ENCODE data around the gene SYDE2.

Gene SYDE2

DNA sequence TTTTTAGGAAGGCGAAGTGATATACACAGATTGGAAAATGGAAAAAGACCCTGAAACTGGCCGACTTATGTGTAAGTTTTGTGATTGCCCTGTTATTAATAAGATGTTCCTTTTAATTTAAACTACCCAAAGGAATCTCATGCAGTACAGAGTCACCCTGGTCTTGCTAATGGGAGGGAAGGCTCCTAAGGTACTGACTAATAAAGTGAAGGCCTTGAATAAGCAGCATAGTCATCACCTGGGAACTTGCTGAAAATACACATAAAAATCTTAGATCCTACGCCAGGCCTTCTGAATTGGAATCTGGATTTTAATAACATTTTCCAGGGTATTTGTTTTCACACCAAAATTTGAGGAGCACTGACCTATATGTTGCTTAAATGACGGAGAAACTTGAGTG lies 79.1 kb downstream of the SYDE2 start:
- DNase-seq: no peak

DNA sequence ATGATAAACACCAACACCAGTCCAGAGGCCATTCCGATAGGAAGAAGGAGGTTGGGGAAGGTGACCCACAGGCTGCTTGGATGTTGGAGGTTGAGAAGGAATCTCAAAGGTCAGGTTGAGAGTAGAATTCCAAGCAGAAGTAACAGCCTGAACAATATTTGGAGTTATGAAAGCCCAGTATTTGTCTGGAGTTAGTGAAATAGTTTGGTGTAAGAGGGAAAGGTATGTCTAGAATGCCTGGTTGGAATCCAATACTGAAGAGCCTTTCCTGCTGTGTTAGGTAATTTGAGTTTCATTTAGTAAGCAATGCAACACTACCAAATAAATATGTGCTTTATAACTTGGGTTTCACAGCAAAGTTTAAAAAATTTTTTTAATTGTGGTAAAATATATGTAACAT lies 82.1 kb downstream of the SYDE2 start:
- DNase-seq: no peak

DNA sequence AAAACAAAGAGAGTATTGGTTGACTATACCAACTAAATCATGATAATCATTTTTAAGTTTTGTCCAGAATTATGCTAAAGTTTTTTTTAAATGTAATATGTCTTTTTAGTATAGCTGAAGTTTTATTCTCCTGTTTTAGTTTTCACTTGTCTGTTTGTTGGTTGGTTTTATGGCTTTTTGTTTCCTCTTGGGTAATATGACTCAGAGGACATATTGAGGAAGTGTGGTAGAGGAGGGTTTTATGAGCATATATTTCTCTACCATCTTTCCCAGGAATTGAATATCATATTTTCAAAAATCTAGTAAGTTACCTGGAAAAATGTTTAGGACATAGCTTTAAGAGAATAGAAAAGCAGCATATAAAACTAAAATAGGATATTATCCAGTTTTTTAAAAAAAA lies 84.0 kb downstream of the SYDE2 start:
- DNase-seq: no peak

DNA sequence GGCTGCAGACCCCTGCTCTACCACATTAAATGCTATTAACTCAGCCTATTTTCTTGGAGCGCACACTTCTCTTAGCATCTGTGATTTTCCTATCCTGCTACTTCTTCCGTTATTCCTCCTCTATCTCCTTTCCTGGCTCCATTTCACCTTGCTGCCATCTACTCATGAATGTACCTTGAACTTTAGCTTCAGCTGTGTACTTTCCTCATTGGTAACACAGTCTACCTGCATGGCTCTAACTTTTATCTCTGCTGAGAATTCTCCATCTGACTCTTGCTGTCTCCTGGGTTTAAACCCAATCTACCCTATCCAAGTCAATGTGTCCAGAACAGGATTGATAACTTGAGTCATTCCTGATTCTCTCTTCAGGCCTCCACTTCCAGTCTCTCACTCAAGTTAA lies 84.9 kb downstream of the SYDE2 start:
- DNase-seq: no peak

DNA sequence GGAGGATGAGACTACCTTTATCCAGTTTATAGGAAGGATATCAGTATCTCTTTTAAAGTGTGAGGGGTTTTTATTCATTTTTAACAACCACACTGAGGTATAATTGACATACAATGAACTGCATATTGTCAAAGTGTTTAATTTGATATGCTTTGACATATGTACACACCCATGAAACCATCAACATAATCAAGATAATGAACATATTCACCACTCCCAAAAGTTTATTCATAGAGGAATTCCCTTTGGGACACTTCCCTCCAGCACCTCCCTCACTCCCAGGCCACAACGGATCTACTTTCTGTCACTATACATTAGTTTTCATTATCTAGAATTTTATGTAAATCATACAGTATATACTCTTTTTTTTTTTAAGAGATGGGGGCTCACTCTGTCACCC lies 89.1 kb downstream of the SYDE2 start:
- DNase-seq: no peak

DNA sequence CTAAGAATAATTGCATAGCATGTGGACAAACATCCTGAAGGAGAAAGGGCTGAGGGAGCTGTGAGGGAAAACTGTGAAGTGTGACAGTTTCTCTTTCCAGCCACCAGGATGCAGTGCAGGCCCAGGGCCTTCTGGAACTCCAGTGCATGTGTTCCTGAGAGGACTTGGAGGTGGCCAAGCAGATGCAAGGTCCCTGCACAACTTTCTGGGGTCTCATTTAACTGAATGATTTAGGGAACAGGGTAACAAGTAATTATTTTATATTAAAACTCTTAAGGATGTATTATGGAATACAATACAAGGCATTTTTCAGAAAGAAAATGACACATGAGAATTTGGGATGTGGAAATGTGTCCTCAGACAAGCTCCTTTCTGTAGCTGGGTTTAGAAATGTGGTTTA lies 91.3 kb downstream of the SYDE2 start:
- peak; percentile 53 for DNase-seq

Measured in HCEC 1CT (cell line).